Endometrial microvascular endothelial cells (primary cell): Measurements from ENCODE around the gene HSPBP1. TPM values are rescaled to one million over a fixed set of nuclear protein-coding genes. Genes with fewer than 3 reads are reported as not detected.
"Not testable (repeated sequence)": the region's sequence is repeated elsewhere in the genome, so short reads cannot be mapped to it uniquely, and the experiment has no call there.

Experiments used
- in situ Hi-C: cut with HindIII; loops from 2 replicates; pipeline ENCODE4 v1.10.0; 2017; ENCODE audit warnings: low sequenced_read_pairs, low pct_unique_long_range_greater_than_20kb; ENCODE audit errors: inconsistent ontology term
- total RNA-seq: library from RNA; depleted of rRNA; stranded (reverse); fragments of >200 nt; gene quantifications from one replicate; pipeline ENCODE4 v1.2.3, GENCODE V29; 2015; ENCODE audit errors: inconsistent ontology term

The HSPBP1 gene, protein sequence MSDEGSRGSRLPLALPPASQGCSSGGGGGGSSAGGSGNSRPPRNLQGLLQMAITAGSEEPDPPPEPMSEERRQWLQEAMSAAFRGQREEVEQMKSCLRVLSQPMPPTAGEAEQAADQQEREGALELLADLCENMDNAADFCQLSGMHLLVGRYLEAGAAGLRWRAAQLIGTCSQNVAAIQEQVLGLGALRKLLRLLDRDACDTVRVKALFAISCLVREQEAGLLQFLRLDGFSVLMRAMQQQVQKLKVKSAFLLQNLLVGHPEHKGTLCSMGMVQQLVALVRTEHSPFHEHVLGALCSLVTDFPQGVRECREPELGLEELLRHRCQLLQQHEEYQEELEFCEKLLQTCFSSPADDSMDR
- total RNA-seq, result 26.7 TPM

DNA sequence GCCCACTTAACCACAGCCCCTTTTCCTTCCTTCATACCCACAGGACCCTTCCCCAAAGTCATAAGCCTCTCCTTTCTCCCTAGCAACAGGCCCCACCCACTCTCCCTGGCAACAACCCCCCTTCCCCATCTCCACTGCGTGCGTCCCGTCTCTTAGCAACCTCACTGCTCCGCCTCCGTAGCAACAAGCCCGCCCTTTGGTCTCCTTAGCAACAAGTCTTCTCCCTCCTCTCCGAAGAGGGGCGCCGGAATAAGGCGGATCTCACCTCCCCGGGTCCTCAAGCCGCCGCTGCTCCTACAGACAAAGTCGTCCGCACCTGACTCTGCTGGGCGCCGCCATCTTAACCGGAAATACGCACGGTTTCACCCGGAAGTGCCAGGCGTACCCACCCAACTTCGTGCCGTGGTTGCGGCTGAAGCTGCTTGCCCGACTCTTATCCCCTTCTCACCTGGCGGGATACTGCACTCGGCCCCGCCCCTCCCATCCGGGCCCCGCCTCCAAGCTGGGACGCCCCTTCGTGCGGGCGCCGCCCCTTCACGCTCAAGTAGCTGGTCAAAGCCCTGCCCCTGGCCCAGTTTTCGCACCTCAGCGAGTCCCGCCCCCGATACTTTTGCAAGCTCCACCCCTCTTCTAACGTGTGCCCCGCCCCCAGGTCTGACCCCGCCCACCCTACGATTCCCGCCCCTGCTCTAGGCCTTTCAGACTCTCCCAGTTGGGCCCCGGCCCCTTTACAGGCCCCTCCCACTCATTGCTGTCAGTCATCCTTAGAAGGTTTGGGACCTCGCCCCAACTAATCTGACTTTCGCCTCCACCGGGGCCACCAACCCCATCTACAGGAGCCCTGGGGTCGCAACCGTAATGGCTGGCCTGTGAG lies at the start of gene HSPBP1:
HSPBP1 (minus strand) TSS at position 341 of the 874 bp plus-strand sequence. CDS start 502 bp downstream, outside the sequence.
- in situ Hi-C loops, result no loop called here

DNA sequence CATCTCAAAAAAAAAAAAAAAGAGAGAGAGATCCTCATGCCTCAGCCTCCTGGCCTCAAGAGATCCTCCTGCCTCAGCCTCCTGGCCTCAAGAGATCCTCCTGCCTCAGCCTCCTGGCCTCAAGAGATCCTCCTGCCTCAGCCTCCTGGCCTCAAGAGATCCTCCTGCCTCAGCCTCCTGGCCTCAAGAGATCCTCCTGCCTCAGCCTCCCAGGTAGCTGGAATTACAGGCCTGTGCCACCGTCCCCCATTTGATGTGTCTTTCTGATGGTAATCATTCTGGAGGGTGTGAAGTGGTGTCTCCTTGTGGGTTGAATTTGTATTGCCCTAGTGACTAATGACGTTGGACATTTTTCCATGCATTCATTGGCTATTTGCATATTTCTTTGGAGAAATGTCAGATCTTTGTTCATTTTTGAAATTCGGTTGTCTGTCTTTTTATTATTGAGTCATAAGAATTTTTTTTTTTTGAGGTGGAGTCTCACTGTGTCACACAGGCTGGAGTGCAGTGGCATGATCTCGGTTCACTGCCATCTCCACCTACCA lies 48.9 kb upstream of the HSPBP1 start:
- in situ Hi-C loops, result not testable (repeated sequence)

DNA sequence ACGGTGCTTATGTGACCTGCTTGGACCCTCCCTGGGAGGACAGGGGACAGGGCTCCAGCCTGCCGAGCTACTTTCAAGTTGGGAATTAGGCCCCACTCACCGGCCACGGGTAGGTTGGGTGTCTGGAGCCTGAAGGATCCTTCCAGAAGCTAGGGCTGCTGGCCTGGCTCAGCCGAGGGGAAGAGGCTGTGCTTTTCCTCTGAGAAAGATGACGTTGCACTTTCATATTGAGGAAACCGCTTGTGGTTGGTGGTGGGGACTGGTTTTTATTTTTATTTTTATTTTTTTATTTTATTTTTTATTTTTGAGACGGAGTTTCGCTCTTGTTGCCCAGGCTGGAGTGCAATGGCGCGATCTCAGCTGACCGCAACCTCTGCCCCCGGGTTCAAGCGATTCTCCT lies 45.3 kb upstream of the HSPBP1 start, which contains the start of gene TMEM150B:
TMEM150B (minus strand) TSS at position 170 of the 400 bp plus-strand sequence. CDS start 4,305 bp downstream, outside the sequence.
- in situ Hi-C loops, result no loop called here

DNA sequence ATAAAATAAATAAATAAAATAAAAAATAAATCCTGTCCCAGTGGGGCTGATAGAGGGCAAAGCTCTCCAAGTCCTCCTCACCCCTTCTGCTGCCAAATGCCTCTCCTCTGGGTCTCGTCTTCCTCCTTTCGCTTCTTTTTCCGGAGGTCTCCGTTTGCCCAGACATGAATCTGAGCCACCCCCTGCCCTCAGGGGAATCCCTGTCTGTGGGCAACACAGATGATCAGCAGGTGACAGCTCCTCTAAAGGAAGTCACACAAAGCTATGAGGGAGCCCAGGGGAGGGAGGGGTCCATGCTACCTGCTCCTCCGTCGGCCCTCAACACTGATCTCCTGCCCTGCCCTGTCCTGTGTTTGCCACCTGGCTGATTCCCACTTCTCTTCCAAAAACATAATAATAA lies 44.8 kb upstream of the HSPBP1 start:
- in situ Hi-C loops, result no loop called here

DNA sequence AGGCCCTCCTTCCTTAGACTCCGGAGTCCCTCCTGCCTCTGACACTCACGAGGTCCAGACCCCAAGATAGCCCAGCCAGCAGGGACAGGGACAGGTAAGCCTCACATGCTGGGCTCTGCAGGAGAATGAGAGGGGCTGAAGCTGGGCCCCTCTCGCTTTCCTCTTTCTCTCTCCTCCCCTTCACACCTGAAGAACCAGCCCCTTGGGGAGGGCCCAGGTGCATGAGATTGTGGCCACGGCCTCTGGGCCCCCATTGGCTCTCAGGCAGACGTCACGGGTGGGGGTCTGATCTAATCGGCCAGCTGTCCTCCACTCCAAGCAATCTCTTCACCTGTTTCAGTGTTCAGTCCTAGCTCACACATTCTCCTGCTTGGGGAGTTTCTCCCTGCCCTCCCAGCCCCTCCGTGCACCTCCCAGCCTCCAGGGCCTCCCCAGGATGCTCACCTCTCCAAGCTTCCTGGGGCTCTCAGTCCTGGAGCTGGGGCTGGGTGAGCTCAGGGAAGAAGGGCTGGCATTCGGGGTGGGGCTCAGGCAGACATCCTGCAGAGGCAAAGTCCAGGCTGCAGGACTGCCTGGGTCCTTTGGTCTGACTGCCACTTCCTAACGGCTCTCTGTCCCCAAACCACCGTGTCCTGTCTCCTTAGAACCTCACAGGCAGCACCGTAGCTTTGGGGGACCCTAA lies 42.4 kb upstream of the HSPBP1 start:
- in situ Hi-C loops, result no loop called here

DNA sequence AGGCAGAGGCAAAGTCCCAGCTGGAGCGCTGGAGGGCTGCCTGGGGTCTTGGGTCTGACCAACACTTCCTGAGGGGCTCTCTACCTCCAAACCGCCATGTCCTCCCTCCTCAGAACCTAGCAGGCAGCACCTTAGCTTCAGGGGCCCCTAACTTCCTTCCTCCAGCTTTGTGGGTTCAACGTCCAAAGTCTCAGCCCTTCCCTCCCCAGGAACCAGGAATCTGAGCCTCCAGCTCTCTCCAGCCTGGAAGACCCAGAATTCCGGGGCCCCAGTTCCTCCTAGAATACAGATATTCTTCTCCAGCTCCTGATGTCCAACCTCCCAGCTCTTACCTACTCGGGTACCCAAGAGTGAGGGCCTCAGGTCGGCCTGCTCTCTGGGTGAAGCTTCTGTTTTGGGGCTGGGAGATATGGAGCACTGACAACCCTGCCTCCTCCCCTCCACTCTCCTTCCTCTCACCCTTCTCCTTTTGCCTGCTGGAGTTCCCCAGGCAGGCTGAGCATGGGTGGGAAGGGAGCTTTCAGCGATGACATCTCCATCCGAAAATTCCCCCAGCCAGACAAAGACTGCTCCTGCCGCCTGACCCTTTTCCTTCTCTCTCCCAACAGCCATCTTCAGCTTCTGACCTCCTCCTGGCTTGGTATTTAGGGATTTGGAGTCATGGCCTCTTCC lies 41.7 kb upstream of the HSPBP1 start:
- in situ Hi-C loops, result no loop called here

DNA sequence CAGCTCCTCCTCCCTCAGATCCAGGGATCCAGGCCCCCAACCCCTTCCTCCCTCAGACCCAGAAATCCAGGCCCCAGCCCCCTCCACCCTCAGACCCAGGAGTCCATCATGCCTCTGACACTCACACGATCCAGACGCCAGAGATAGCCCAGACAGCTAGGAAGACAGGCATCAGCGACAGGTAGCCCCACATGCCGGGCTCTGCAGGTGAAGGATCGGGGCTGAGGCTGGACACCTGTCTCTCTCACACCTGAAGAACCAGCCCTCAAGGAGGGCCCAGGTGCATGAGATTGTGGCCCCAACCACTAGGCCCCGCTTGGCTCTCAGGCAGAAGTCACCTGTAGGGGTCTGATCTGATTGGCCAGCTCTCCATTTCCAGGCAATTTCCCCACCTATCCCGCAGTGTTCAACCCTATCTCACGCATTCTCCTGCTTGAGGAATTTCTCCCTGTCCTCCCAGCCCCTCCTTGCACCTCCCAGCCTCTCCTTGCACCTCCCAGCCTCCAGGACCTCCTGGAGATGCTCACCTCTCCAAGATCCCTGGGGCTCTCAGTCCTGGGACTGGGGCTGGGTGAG lies 41.0 kb upstream of the HSPBP1 start:
- in situ Hi-C loops, result no loop called here

DNA sequence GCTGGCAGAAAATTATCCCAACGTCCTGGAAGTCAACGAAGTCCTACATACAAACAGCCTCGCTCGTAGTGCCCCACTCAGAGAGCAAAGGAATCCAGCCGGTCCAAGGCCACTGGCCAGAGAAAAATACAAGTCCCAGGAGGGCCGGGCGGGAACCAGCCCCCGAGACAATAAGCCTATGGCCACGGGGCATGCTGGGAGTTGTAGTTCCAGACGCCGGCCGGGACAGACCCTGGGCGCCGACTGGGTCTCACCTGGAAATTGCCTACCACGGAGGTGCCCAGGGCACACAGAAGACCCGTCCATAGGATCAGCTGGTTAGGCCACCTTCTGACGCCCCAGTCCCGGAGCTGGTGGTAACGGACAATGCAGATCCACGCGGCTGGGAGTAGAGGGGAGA lies 39.9 kb upstream of the HSPBP1 start:
- in situ Hi-C loops, result no loop called here

DNA sequence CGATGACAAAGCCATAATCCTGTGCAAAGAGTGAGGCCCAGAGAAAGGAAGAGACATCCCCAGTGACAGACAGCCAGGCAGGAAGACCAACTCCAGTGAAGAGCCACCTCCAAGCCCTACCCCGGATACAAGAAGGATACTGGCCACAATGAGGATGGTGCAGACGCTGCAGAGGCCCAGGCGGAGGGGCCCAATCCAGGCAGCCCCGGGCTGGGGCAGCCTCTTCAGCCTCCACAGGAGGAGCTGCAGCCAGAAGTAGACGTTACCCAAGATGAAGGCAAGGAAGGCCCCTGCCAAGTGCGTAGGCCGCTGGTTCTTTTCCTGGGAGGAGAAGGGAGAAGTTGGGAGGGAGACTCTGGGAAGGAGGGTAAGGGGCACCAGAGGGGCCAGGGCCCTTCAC lies 36.7 kb upstream of the HSPBP1 start:
- in situ Hi-C loops, result no loop called here

DNA sequence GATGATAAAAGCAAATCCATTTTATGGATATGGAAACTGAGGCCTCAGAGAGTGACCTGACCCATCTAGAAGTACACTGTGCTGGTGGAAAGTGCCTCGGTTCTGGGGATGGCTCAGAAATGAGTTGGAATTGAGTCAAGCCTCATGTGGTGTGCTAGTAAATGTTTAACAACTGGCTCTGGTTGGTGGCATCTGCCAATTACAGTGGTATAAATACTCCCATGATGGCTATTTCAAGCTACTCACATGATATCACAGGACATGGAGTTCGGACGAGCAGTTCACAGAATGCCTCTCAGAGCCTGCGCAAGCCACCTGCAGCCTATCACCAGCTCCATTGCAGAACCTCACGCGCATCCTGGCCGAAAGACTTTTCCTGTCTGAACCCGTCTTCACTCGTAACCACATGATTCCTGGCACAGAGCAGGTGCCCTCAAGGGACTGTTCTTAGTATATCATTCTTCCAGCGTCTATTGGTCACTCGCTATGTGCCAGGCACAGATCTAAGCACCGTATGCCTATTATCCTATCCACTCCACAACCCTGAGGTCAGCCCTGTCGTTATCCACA lies 36.1 kb upstream of the HSPBP1 start:
- in situ Hi-C loops, result no loop called here

DNA sequence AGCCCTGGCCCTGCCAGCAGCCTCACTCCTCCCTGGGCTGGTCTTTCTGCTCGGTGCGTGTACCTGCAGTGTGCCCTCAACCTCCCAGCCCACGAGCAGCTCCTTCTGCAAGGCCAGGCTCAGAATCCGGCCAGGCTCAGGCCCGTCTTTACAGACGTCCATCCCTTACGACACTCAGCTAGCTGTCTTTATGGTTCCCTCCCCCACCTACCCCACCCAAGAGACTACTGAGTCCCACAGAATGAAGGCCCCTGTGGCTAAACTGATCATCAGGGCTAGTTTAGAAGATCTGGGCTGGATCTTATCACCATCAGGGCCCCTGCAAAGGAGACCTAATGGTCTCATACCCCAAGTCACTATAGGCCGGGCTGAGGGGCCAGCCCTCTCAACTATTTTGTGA lies 34.5 kb upstream of the HSPBP1 start:
- in situ Hi-C loops, result no loop called here

DNA sequence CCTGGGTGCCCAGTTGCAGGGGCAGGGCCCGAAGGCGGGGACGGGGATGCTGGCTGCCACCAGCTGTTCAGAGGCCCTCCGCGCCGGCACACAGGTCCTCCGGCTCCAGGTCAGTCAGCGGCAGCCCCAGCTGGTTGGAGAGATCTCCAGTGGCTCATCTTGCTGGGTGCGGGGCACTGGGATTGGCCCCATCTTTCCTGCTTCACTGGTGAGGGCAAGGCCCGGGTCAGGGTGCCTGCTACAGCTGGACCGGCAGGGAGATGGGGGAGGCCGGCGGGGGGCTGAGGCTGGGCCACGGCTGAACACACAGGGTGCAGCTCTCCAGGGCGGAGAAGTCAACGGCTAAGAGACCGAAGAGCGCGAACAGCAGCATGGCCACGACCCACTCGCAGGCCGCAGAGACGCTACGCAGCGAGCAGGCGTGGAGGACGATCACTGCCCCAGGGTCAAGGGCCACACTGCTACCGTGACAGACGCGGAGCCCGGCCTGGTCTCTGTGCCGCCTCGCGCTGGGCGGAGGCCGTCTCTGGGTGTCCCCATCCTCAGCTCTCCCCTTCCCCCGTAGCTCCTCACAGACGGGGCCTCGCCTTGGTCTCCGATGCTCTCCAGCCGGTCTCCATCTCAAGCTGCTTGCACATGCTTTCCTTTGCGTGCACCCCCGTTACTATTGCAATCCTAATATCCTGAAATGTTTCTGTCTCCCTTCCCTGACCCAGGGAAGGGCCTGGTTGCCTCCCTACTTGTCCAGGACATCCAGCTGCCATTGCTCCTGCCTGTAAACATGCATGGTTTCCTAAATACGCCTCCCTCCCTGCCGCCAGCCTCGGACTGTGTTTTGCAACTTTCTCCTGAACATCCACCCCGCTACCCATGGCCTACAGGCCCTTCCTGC lies 33.0 kb upstream of the HSPBP1 start:
- in situ Hi-C loops, result no loop called here

DNA sequence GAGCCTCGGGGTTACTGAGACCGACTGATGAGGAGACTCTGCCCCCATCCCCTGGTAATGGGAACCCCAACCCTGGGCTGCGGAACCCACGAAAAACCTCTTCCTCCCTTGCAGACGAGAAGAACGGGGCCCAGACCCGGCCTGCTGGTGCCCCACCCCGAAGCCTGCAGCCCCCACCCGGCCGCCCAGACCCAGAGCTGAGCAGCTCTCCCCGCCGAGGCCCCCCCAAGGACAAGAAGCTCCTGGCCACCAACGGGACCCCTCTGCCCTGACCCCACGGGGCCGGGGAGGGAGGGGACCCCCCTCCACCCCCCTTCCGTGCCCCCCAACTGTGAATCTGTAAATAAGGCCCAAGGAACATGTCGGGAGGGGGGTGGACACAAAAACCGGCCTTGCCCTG lies 31.9 kb upstream of the HSPBP1 start:
- in situ Hi-C loops, result no loop called here

DNA sequence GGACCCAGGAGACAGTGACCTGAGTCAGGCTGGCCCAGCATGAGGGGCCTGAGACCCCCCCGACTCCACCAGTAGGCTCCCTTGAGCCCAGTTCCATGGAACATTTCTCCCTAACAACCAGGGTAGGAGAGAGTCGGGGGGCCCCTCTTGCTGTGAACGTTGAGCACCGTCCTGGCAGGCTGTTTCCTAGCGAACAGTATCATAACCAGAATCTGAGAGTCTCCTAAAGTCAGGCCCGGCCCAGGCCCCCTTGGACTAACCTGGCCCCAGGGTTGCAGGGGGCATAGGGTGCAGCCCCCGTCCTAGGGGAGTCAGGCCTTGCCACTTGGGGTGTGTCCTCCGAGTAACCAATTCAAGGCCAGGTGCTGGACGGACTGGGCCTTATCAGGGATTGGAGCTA lies 31.5 kb upstream of the HSPBP1 start:
- in situ Hi-C loops, result no loop called here

DNA sequence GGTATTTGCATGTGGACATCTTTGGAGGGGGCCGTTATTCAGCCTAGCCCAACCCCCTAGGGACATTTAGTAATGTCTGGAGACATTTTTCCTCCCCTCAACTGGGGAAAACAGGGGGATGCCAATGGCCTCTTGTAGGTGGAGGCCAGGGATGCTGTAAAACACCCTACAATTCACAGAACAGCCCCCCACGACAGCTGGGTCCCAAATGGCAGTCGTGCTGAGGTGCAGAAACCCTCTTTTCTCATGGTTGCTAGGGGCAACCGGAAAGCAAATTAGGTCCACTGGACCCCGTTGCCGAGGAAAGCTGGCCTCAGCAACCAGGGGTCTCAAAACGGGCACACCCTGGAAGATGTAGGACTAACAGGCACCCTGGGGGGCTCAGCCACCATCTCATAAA lies 30.6 kb upstream of the HSPBP1 start:
- in situ Hi-C loops, result no loop called here

DNA sequence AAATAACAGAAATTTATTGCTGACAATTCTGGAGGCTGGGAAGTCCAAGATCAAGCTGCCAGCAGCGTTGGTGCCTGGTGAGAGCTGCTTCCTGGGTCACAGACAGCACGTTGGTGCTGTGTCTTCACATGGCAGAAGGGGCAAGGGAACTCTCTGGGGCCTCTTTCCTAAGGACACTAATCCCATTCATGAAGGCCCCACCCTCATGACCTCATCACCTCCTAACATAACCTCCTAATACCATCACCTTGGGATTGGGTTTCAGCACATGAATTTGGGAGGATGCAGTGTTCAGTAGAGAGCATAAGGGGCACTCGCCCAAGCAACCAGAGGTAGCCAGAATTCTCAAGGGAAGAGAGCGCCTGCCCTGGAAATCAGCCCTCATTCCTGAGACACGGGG lies 29.5 kb upstream of the HSPBP1 start:
- in situ Hi-C loops, result no loop called here

DNA sequence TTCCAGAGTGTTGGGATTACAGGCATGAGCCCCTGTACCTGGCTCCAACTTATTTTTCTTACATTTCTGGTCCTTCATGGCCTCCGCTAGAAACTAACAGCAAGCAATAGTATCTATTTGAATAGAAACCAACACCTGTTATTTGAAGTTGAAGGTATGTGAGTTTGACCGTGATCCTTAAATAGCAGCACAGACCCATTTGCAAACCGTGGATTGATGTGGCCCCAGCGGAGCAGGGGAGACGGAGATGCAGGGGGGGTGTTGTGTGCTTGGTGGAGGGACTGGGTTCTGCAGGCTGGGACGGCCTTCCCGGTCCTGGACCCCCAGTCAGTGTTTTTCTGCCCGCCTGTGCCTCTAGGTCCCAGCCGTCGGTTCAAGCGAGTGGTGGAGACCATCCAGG lies 28.4 kb upstream of the HSPBP1 start:
- in situ Hi-C loops, result no loop called here
